Iris pigment epithelial cell (primary cell): Measurements from ENCODE around the gene MFNG.

Experiments
- DNase-seq: peaks from one replicate; pipeline ENCODE4 v3.0.0-alpha.2; 2011; ENCODE audit warnings: low read depth

Gene MFNG

GRCh38 chr22:37445501-37445900 is 40.7 kb downstream of the MFNG start:
- no peak for DNase-seq

- no peak for DNase-seq
These were observed 42.2 kb downstream of the MFNG start for GRCh38 chr22:37443977-37444376.

GRCh38 chr22:37443086-37443485 is 43.1 kb downstream of the MFNG start:
- DNase-seq: no peak

DNA sequence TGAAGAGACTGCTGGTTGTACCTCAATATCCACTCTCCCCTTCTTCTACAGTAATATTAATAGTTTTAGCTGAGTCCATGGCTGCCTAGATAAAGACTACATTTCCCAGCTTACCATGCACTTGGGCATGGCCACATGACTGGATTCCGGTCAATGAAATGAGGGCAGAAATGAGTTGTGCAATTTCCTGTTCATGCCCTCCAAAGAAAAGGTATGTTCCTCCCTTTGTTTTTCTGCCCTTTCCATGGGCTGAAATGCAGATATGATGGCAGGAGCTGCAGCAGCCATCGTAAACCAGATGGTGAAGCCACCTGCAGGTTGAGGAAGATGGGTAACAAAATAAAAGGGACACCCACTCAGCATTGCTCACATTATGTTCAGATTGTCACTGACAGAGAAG is 43.6 kb downstream of the MFNG start:
- peak; percentile 68 for DNase-seq

DNA sequence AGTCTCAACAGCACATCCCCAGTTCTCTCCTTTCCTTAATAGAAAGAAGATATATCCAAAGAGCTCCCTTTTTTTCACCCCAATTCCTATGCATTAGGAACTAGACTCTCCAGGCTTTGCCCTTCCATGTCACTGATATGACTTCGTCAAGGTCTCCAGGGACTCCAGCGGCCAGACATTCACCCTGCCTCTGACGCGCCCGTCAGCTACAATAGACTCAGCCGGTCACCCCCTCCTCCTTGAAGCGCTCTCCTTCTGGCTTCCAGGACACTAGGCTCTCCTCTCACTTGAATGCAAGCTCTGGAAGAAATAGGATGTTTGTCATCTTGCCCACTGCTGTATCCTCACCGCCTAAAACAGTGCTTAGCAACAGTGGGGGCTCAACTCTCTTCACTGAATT is 44.0 kb downstream of the MFNG start:
- DNase-seq: no peak

DNA sequence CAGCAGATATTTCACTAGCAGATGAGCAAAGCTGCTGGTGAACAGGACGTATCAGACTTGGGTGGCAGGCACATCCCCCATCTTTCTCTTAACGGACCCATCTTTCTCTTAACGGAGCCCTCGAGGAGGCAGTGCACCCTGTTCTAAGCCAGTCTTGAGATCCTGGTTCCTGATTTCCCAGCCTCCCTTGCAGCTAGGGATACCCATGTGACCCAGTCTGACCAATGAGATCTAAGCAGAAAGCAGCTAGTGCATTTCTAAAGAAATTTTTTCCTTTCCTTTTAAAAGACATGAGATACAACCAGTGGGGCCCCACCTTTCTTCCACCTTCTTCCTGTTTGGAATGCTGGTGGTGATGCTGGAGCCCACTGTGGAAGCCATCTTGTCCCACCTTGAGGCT is 45.3 kb downstream of the MFNG start:
- no peak for DNase-seq

GRCh38 chr22:37439347-37439746 is 46.8 kb downstream of the MFNG start:
- no peak for DNase-seq

DNA sequence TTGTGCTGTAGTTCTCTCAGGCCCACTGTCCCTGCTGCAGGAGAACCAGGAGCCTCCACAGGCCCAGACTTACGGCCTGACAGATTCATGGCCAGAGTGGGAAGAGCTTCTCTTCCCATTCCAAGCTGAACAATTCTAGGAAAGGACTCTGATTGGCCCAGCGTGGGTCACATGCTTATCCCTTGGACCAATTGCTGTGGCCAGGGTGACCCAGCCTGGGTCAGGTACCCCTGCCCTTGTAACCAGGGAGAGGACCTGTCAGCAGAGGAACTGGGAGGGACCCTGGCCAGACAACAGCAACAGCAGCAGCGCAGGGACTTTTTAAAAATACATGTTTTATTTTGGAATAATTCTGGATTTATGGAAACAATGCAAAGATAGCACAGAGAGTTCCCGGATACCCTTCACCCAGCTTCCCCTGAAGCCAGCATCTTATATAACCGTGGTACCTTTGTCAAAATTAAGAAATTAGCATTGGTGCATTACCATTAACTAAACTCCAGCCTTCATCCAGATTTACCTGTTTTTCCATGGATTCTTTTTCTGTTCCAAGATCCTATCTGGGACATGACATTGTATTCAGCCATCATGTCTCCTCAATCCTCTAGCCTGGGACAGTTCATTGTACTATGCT is 50.1 kb downstream of the MFNG start:
- DNase-seq: no peak

DNA sequence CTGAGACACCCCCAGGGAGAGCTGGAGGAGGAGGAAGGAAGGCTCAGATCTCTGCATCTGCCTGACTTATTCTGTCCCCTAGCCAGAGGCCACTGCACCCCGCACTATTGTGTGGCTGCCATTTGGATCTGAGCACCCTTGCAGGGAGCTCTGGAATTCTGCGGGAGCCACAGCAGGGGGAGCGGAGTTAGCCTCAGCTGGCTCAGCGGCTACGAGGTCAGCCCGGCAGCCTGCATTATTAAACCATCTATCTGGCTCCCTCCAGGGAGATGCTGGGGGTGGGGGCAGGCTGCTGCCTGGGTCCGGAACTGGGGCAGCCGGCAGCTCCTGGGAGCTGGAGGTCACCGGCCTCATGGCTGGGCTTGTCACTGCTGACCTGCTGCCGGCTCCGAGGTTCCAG is 52.4 kb downstream of the MFNG start:
- no peak for DNase-seq

DNA sequence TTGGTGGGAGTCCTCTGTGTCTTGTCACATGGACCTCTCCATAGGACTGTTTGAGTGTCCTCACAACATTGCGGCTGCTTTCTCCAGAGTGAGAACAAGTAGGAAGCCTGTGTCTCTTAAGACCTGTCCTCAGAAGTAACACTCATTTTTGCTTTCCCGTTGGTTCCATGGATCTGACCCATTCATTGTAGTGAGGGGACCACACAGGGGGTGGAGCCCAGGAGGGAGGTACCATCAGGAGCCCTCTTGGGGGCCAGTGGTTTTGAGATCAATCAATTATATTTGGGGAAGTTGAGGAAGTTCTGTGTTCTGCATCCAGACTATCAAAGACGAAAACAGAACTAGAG is 53.5 kb downstream of the MFNG start:
- DNase-seq: no peak

DNA sequence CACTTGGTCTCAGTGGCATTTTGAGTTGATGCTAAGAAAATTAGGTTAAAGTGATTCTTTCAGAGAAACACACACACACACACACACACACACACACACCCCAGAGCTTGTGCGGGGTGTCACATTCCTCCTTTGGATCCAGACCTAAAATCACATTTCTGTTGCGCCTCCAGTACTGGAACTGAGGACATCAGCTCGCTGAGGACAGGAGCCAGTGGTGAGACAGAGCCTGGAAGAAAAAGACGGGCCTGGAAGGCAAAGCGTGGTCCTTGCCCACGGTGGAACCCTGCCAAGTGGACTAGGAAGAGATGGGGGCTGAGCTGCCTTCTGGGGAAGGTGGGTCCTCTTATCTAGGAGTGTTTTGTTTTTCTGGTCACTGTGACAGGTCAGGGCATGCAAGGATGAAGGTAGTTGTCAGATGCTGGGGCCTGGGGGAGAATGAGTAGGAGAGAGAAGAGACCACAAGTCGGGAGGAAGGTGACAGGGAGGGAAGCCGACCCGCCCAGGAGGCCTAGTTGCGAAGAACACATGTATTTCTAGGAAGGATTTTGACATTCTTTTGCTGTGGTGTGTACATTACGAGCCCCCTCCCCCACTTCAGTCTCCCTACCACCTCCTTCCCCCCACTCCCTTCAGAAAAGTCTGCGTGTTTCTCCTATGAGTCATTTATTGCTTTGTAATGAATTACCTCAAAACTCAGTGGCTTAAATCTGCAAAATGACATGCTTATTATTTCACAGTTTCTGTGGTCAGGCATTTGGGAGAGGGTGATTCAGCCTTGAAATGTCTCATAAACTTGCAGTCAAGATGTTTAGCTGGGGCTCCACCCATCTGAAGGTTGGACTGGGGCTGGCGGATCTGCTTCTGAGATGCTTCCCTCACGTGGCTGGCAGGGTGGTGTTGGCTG is 54.1 kb downstream of the MFNG start:
- peak; percentile 99 for DNase-seq

DNA sequence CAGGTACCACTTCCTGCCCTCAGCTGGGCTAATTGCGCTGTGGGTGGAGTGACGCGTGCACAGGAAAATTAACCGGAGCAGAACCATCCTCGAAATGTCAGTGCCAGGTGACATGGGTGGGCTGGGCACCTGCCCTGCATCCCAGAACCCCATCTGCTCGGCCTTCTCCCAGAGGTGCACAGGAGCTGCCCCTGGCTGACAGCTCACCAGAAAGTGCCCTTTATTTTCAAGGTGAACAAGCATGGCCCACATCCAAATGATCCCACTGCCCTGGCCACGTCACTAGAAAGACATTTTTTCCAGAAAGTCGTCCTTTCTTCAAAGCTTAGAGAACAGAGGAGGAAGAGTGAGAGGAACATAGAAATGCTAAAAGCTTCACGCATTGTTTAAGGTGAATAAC is 54.8 kb downstream of the MFNG start:
- DNase-seq: peak; percentile 28

GRCh38 chr22:37430941-37431340 is 55.2 kb downstream of the MFNG start:
- DNase-seq: no peak

- peak; percentile 38 for DNase-seq
These were observed 57.3 kb downstream of the MFNG start for GRCh38 chr22:37428649-37429586.

DNA sequence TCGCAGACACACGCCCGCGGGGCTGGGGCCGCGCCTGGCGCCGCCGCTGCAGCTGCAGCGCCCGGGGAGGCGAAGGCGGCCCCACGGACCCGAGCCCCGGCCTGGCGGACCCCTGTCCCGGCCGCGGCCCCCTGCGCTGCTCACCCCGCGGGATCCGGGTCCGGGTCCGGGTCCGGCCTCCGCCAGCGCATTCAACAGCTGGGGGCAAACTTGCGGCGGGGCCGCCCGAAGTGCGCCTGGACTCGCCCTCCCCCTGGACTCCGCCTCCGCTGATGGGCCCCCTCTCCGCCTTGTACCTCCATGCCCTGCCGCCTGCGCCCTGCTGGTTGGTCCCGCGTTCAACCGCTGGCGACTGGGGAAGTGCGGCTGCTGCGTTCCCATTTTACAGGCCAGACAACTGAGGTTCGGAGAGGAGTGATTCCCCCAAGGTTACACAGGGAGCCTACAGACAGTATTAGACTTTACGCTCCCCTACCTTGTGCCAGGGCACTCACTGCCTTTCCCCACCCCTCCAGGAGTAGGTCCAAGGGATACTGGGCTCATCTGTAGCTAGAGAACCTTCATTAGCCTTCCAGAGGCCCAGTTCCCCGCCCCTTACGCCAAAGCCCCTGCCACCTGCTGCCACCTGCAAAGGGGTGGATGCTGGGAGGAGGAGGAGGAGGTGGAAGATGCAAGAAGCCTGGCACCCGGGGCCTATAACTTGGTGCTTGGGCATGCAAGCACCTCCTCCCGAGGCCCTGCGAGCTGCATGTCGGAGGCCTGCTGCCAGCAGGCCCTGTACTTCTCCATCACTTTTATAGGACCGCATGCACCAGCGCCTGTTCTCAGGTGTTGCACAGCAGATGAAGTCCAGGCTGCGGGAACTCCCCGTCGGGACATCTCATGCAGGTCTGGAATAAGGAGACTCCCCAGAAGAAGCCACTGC is 58.2 kb downstream of the MFNG start:
- no peak for DNase-seq

- peak; percentile 22 for DNase-seq
These were observed 59.0 kb downstream of the MFNG start, which contains the start of gene ELFN2 for GRCh38 chr22:37427135-37427710. Gene ELFN2, minus strand, starts transcription at chr22:37427479. Its CDS starts 51,945 bp downstream, at chr22:37375534.

GRCh38 chr22:37426706-37427134 is 59.5 kb downstream of the MFNG start:
- no peak for DNase-seq

DNA sequence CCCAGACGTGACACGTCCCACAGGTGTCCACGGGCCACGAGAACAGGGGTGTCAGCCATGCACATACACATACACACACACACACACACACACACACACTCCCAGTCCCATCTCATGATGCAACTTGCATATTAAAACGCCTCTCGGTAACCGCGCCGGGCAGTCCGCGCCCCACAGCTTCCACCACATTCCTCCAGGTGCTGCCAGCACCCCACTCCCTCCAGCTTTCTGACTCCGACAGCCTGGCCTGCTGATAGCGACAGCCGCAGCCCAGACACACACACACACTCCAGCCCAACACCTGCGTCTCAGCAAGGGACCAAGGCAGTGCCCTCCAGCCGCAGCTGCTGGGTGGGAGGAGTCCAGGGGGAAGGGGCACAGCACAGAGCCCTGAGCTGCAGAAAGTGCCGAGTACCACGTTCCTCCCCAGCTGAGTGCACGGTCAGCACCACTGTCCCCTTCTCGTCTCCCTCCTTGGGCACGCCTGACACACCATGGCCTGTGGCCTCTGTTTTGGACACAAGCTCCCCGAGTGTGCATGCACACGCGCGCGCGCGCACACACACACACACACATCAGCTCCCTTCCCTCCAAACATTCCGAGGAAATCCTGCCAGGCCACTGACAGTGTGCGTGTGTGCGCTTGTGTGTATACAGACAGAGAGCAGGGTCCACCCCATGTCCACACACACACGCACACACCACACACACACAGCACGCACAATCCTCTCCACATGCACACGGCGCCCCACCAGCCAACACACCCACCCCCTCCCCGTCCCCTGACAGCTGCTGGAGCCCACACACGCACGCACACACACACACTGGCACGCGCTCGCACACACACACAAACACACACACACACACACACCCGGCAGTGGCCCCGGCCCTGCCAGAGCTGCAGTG is 60.1 kb downstream of the MFNG start:
- peak; percentile 36 for DNase-seq

DNA sequence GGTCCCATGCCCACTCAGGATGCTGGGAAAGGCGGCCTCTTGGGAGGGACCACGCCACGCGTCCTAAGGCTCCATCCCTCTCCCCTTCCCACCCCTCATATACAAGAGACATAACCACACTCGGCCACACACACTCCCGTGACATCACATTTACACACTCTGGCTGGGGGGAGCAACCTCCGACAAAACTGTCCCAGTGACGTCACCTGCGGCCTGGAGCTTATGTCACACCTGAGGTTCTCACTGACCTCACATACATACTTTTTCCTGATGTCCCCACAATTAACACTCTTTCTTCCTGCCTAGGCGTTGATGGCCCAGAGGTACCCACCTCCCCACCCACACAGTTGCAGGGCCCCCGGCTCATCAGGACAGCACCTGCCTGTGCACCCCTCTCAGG is 60.8 kb downstream of the MFNG start:
- DNase-seq: no peak

GRCh38 chr22:37423283-37423682 is 62.9 kb downstream of the MFNG start:
- DNase-seq: no peak
